Activated CD4-positive, alpha-beta T cell treated with anti-CD3 and anti-CD28 coated beads for 1 hour (primary cell): Measurements from ENCODE around the gene IL4I1.

ENCODE experiments used
- DNase-seq: peaks from one replicate; pipeline ENCODE4 v3.0.0-alpha.2; 2020

The IL4I1 gene

DNA sequence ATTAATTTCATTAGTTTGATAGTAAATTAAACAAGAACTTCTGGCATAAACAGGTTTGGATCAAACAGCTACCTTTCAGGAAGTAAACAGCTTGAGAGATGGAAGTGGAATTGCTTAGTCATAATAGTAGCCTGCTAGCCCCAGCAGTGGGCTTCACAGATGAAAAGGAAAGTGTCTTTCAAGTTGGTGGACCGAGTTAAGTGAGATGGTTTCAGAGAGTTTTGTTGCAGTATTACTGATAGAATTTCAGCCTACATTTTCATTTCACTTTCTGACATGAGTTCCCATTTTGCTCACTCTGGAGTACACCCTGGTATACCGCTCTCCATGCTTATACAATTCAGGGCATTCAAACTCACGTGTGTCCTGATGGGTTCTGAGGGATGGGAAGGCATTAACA lies 47.7 kb downstream of the IL4I1 start:
- no peak for DNase-seq

DNA sequence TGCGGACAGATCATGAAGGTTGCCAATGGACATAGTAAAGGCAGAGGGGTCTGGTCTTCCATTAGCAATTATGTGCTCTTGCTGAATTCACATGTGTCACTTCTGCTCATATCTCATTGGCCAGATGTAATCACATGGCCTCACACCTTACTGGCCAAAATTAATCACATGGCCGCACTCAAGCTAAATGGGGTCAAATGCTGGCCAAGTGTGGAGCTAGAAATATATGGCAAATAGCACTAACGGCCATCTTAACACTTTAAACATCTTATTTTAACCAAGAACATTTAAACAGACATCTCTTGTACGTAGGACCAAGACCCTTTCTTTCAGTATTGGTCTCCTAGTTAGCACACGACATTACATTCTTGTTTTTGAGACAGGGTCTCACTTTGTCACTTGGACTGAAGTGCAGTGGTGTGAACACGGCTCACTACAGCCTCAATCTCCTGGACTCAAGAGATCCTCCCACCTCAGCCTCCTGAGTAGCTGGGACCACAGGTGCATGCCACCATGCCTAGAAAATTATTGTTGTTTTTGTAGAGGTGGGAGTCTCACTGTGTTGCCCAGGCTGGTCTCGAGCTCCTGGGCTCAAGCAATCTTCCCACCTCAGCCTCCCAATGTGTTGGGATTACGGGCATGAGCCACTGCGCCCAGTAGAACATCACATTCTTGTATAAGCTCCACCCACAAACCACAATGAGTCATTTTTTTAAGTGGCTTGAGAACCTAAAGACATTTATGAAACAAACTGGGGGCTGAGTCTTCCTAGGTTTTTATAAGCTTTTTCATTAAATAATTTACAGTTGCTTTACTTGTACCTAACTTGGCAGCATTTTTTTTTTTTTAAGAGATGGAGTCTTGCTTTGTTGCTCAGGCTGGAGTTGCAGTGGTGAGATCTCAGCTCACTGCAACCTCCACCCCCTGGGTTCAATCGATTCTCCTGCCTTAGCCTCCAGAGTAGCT lies 48.7 kb downstream of the IL4I1 start:
- DNase-seq = no peak

DNA sequence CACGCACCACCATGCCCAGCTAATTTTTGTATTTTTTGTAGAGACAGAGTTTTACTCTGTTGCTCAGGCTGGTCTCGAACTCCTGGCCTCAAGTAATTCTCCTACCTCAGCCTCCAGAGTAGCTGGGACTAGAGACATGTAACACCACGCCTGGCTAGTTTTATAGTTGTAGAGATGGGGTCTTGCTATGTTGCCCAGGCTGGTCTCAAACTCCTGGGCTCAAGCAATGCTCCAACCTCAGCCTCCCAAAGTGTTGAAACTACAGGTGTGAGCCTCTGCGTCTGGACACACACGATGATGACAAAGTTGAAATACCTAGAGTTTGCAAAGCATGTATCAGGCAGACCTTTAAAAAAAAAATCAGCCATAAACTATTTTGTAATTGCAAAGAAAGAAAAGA lies 50.3 kb downstream of the IL4I1 start:
- DNase-seq = no peak

DNA sequence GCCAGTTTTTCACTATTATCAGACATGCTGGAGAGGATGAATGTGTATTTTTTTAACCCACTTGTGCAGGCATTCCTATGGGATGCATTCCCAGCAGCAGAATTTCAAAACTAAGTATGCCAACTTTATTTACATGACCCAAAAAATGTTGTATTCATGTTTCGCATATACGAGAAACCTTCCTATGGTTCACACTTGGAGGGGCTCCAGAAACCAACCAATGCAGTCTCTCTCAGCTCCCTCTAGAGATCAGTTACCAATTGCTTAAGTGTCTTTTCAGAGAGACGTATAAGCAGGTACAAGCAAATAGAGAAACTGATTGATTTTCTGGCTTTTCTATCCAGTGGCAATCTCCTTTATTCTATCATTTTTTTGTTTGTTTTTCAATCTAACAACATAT lies 51.3 kb downstream of the IL4I1 start:
- DNase-seq = no peak

DNA sequence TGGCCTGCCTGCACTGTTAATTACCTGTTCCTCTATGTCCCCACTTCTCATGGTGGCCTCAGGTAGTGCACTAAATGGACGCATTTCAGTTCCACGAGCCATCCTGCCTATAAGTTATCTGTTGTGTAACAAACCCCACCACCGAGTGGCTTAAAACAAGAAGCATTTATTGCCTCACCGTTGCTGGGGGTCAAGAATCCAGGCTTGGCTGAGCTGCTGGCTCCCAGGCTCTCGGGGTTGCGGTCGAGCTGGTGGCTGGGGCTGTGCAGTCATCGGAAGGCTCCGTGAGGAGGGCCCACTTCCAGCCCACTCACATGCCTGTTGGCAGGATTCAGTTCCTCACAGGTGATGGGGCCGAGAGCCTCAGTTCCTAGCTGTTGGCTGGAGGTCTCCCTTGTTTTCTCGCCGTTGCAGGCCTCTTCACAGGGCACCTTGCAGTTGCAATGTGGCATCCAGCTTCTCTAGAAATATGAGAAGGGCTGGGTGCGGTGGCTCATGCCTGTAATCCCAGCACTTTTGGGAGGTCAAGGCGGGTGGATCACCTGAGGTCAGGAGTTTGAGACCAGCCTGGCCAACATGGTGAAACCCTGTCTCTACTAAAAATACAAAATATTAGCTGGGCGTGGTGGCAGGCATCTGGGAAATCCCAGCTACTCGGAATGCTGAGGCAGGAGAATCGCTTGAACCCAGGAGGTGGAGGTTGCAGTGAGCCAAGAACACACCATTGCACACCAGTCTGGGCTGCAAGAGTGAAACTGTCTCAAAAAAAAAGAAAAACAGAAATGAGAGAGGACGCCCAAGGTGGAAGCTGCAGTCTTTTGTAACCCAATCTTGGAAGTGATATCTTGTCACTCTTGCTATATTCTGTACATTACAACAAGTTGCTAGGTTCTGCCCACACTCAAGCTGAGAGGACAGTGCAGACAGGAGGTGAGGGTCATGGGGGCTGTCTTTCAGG lies 52.3 kb downstream of the IL4I1 start:
- no peak for DNase-seq

DNA sequence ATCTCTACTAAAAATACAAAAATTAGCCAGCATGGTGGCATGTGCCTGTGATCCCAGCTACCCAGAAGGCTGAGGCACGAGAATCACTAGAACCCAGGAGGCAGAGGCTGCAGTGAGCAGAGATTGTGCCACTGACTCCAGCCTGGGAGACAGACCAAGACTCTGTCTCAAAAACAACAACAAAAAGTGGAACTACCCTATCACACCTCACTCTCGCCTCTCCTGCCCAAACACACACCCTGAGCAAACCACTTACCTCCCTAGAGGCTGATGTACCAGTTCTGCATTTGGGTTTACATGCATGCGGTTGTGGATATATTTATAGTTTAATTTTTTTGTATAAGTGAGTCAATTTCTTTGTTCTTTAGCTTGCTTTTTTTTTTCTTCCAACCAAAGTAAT lies 53.4 kb downstream of the IL4I1 start:
- no peak for DNase-seq

DNA sequence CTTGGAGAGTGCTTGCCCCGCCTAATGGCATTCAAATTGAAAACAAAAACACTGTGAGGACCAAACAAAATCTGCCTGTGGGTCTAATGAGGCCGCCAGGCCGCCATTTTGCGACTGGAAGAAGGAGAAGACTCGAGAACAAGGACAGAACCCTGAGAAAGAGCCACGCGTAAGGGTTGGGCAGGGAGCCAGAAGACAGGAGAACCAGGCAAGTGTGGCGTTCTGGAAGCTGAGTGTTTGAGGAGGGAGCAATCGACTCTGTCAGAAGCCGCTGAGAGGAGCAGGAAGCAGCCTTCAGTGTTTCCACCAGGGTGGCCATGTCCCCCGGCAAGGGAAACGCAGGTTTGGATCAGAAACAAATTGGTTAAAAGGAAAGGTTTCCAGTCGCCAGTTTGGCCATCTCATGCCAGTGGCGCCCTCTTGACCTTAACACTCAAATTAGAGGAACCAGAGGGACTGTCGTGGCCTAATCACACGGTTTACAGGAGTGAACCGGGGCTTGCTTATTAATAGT lies 55.9 kb downstream of the IL4I1 start:
- DNase-seq = no peak

DNA sequence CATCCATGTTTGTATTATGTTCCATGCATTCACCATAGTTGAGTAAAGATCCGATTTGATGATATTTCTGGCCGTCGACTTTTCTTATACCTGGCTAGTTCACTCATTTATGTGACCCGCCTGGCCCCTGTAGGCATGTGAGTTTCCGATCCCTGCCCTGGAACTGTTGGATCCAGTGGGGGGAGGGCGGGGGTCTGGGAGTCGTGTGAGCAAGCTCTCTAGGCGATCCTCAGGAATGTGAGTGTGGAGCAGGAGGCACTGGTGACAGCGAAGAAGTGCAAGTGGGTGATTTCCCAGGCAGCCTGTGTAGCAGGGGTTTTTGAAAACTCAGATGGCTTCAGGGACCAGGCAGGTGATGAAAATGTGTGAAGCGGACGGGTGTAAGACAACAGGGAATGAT lies 56.4 kb downstream of the IL4I1 start:
- DNase-seq = no peak

DNA sequence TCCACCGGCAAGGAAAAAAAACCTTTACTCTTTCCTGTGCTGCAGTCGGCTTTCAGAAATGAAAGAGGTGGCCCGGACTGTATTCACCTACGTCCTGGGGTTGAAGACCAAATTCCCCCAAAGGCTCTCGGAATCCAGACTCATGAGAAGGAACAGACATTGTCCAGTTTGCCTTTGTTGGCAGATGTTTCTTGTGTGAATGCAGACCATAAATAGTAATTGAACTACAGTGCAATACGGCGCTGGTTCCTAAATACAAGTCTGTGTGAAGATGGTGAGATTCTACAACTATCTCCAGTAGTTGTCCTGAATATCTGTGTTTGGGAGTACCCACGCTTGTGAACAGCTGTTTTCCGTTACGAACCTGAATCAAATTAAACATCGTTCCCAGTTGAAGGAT lies 57.0 kb downstream of the IL4I1 start:
- DNase-seq = no peak
